ENCODE data around the gene TMEM151B. TPM values are rescaled to one million over a fixed set of nuclear protein-coding genes. Genes with fewer than 3 reads are reported as not detected.

The TMEM151B gene
- polyA plus RNA-seq, 1 donor from 2014 or later = 66.0 TPM

GRCh38 chr6:44255871-44256774 is 14.1 kb upstream of the TMEM151B start:
- Histone ChIP-seq H3K9me2 (ENCODE audit: insufficient read depth, low read length) (no peaks in the 10 kb centered on the region), H3K4me2 (ENCODE audit: low read length) (peak overlapping the region; percentile 94), H3K9ac (ENCODE audit: low read length) (peak overlapping the region; percentile 96), H3K36me3 (ENCODE audit: insufficient read depth, low read length) (peaks cover 8% of the 10 kb centered on the region), H3K79me2 (replicated peaks; ENCODE audit: insufficient read depth, low read length) (peaks cover 27% of the 10 kb centered on the region), H3K9me3 (ENCODE audit: low read length) (no peaks in the 10 kb centered on the region), H2AFZ (ENCODE audit: low read depth, low read length) (peak overlapping the region; percentile 94), H3K27me3 (ENCODE audit: insufficient read depth, low read depth, low read length) (no peaks in the 10 kb centered on the region), H3F3A (ENCODE audit: insufficient read depth, low read length, poor library complexity, severe bottlenecking) (no peaks in the 10 kb centered on the region), H3K4me3 (ENCODE audit: low read length) (peak overlapping the region; percentile 98), H3K27ac (ENCODE audit: low read length) (peak overlapping the region; percentile 86), H4K20me1 (ENCODE audit: insufficient read depth) (no peaks in the 10 kb centered on the region)
- no peak for TF ChIP-seq TAF1 (IDR thresholded peaks at IDR 0.05; ENCODE audit: low read depth)
- TF ChIP-seq RAD21 (conservative IDR thresholded peaks at IDR 0.05) = no peak
- TF ChIP-seq POLR2AphosphoS5 (IDR thresholded peaks at IDR 0.05) = peak; percentile 11
- TF ChIP-seq MXI1 (conservative IDR thresholded peaks at IDR 0.05; ENCODE audit: poor library complexity, severe bottlenecking) = no peak

- Histone ChIP-seq H3K9me3 (ENCODE audit: low read length) (no peaks in the 10 kb centered on the region), H3K27ac (ENCODE audit: low read length) (peak overlapping the region; percentile 86), H4K20me1 (ENCODE audit: insufficient read depth) (no peaks in the 10 kb centered on the region), H3K36me3 (ENCODE audit: insufficient read depth, low read length) (peaks cover 3% of the 10 kb centered on the region), H3F3A (ENCODE audit: insufficient read depth, low read length, poor library complexity, severe bottlenecking) (no peaks in the 10 kb centered on the region), H2AFZ (ENCODE audit: low read depth, low read length) (peak overlapping the region; percentile 94), H3K9ac (ENCODE audit: low read length) (peak overlapping the region; percentile 96), H3K79me2 (replicated peaks; ENCODE audit: insufficient read depth, low read length) (peaks cover 24% of the 10 kb centered on the region), H3K4me2 (ENCODE audit: low read length) (peak overlapping the region; percentile 94), H3K9me2 (ENCODE audit: insufficient read depth, low read length) (no peaks in the 10 kb centered on the region), H3K27me3 (ENCODE audit: insufficient read depth, low read depth, low read length) (no peaks in the 10 kb centered on the region), H3K4me3 (ENCODE audit: low read length) (peak overlapping the region; percentile 98)
- no peak for TF ChIP-seq POLR2AphosphoS5 (IDR thresholded peaks at IDR 0.05)
Measured at GRCh38 chr6:44256775-44257024, 13.6 kb upstream of the TMEM151B start.

- Histone ChIP-seq H3K27me3 (ENCODE audit: insufficient read depth, low read depth, low read length) (no peaks in the 10 kb centered on the region), H3K27ac (ENCODE audit: low read length) (peak within 1 kb of the TSS; percentile 86), H4K20me1 (ENCODE audit: insufficient read depth) (no peaks in the 10 kb centered on the region), H2AFZ (ENCODE audit: low read depth, low read length) (peak within 1 kb of the TSS; percentile 94), H3K4me2 (ENCODE audit: low read length) (peak within 1 kb of the TSS; percentile 94), H3K9ac (ENCODE audit: low read length) (peak within 1 kb of the TSS; percentile 96), H3F3A (ENCODE audit: insufficient read depth, low read length, poor library complexity, severe bottlenecking) (no peaks in the 10 kb centered on the region), H3K79me2 (replicated peaks; ENCODE audit: insufficient read depth, low read length) (peaks cover 21% of the 10 kb centered on the region), H3K9me3 (ENCODE audit: low read length) (no peaks in the 10 kb centered on the region), H3K4me3 (ENCODE audit: low read length) (peak within 1 kb of the TSS; percentile 98), H3K9me2 (ENCODE audit: insufficient read depth, low read length) (no peaks in the 10 kb centered on the region), H3K36me3 (ENCODE audit: insufficient read depth, low read length) (no peaks in the 10 kb centered on the region)
- TF ChIP-seq RAD21 (conservative IDR thresholded peaks at IDR 0.05) (peak; percentile 68), EP300 (conservative IDR thresholded peaks at IDR 0.05; ENCODE audit: poor library complexity, severe bottlenecking) (peak; percentile 48), REST (IDR thresholded peaks at IDR 0.05; ENCODE audit: borderline replicate concordance) (peak; percentile 48), POLR2AphosphoS5 (IDR thresholded peaks at IDR 0.05) (peak; percentile 49), TAF1 (IDR thresholded peaks at IDR 0.05; ENCODE audit: low read depth) (no peak), EZH2 (IDR thresholded peaks at IDR 0.05; ENCODE audit: borderline replicate concordance, insufficient read depth, low read length, poor library complexity, severe bottlenecking) (no peak), CTCF (IDR thresholded peaks at IDR 0.05; ENCODE audit: poor library complexity, severe bottlenecking) (peak; percentile 86), MXI1 (conservative IDR thresholded peaks at IDR 0.05; ENCODE audit: poor library complexity, severe bottlenecking) (peak; percentile 94), SMC3 (conservative IDR thresholded peaks at IDR 0.05; ENCODE audit: poor library complexity) (peak; percentile 70)
Measured at GRCh38 chr6:44257025-44257752, 13.1 kb upstream of the TMEM151B start, which contains the start of gene SLC35B2. Gene SLC35B2, minus strand, starts transcription at chr6:44257528. Its CDS starts 118 bp downstream, at chr6:44257410.
